ENCODE data around the gene EFCAB12. TPM values are rescaled to one million over a fixed set of nuclear protein-coding genes. Genes with fewer than 3 reads are reported as not detected.

The EFCAB12 gene
- total RNA-seq, 1 donor from 2014 or later = 0.14 TPM

- Histone ChIP-seq H3K36me3 (ENCODE audit: insufficient read depth, low read length) (no peaks in the 10 kb centered on the region), H4K20me1 (ENCODE audit: insufficient read depth, low read length) (no peaks in the 10 kb centered on the region), H3K4me1 (ENCODE audit: insufficient read depth, low read length) (peaks cover 15% of the 10 kb centered on the region), H3K4me3 (ENCODE audit: insufficient read depth, low read depth, low read length) (no peak overlapping the region), H2AFZ (ENCODE audit: low read depth, low read length) (no peak overlapping the region), H3K79me2 (ENCODE audit: insufficient read depth, low read length) (peaks cover 17% of the 10 kb centered on the region), H3K9me3 (ENCODE audit: insufficient read depth, low read depth, low read length) (no peaks in the 10 kb centered on the region), H3K4me2 (ENCODE audit: low read length) (no peak overlapping the region), H3K27me3 (ENCODE audit: insufficient read depth, low read length) (no peaks in the 10 kb centered on the region), H3K27ac (ENCODE audit: low read depth, low read length) (no peak overlapping the region), H3K9ac (ENCODE audit: low read length) (no peak overlapping the region)
- H3K27ac Mint-ChIP-seq (ENCODE audit: unreplicated experiment) = no peak overlapping the region
- no peaks in the 10 kb centered on the region for H3K9me3 Mint-ChIP-seq (ENCODE audit: unreplicated experiment)
- no peak for DNase-seq (ENCODE audit: low read depth)
- H3K4me1 Mint-ChIP-seq (ENCODE audit: low read depth, unreplicated experiment) = peaks cover 22% of the 10 kb centered on the region
- no peaks in the 10 kb centered on the region for H3K27me3 Mint-ChIP-seq (ENCODE audit: low read depth, unreplicated experiment)
- H3K36me3 Mint-ChIP-seq (ENCODE audit: low read depth, unreplicated experiment) = no peaks in the 10 kb centered on the region
- no peak for FAIRE-seq
- no peak overlapping the region for H3K4me3 Mint-ChIP-seq (ENCODE audit: unreplicated experiment)
- no peak for TF ChIP-seq EZH2 (IDR thresholded peaks at IDR 0.05; ENCODE audit: insufficient read depth, low read length)
- no peak for TF ChIP-seq CTCF (IDR thresholded peaks at IDR 0.05; ENCODE audit: insufficient read depth, low read depth, low read length)
These were observed 17.0 kb upstream of the EFCAB12 start for GRCh38 chr3:129445471-129445870.

- DNase-seq (ENCODE audit: low read depth) (no peak), FAIRE-seq (no peak)
- no peak overlapping the region for H3K4me3 Mint-ChIP-seq (ENCODE audit: unreplicated experiment)
- H2AFZ ChIP-seq (ENCODE audit: low read depth, low read length) = no peak overlapping the region
- TF ChIP-seq EZH2 (IDR thresholded peaks at IDR 0.05; ENCODE audit: insufficient read depth, low read length) (no peak), CTCF (IDR thresholded peaks at IDR 0.05; ENCODE audit: insufficient read depth, low read depth, low read length) (no peak)
- H3K9me3 Mint-ChIP-seq (ENCODE audit: unreplicated experiment) = no peaks in the 10 kb centered on the region
- peaks cover 35% of the 10 kb centered on the region for H3K79me2 ChIP-seq (ENCODE audit: insufficient read depth, low read length)
- H3K9me3 ChIP-seq (ENCODE audit: insufficient read depth, low read depth, low read length) = no peaks in the 10 kb centered on the region
- H3K4me2 ChIP-seq (ENCODE audit: low read length) = no peak overlapping the region
- peaks cover 18% of the 10 kb centered on the region for H3K4me1 ChIP-seq (ENCODE audit: insufficient read depth, low read length)
- peaks cover 4% of the 10 kb centered on the region for H4K20me1 ChIP-seq (ENCODE audit: insufficient read depth, low read length)
- H3K27ac ChIP-seq (ENCODE audit: low read depth, low read length) = no peak overlapping the region
- peaks cover 26% of the 10 kb centered on the region for H3K4me1 Mint-ChIP-seq (ENCODE audit: low read depth, unreplicated experiment)
- H3K36me3 Mint-ChIP-seq (ENCODE audit: low read depth, unreplicated experiment) = no peaks in the 10 kb centered on the region
- H3K9ac ChIP-seq (ENCODE audit: low read length) = no peak overlapping the region
- no peaks in the 10 kb centered on the region for H3K27me3 ChIP-seq (ENCODE audit: insufficient read depth, low read length)
- H3K36me3 ChIP-seq (ENCODE audit: insufficient read depth, low read length) = no peaks in the 10 kb centered on the region
- H3K4me3 ChIP-seq (ENCODE audit: insufficient read depth, low read depth, low read length) = no peak overlapping the region
- H3K27ac Mint-ChIP-seq (ENCODE audit: unreplicated experiment) = no peak overlapping the region
- no peaks in the 10 kb centered on the region for H3K27me3 Mint-ChIP-seq (ENCODE audit: low read depth, unreplicated experiment)
These were observed 14.5 kb upstream of the EFCAB12 start for GRCh38 chr3:129442947-129443346.

GRCh38 chr3:129442486-129442885, 14.1 kb upstream of the EFCAB12 start:
- Histone ChIP-seq H3K4me1 (ENCODE audit: insufficient read depth, low read length) (peaks cover 18% of the 10 kb centered on the region), H3K79me2 (ENCODE audit: insufficient read depth, low read length) (peaks cover 38% of the 10 kb centered on the region), H3K9ac (ENCODE audit: low read length) (no peak overlapping the region), H3K27me3 (ENCODE audit: insufficient read depth, low read length) (no peaks in the 10 kb centered on the region), H4K20me1 (ENCODE audit: insufficient read depth, low read length) (peaks cover 4% of the 10 kb centered on the region), H3K36me3 (ENCODE audit: insufficient read depth, low read length) (peaks cover 3% of the 10 kb centered on the region), H3K4me2 (ENCODE audit: low read length) (no peak overlapping the region), H3K27ac (ENCODE audit: low read depth, low read length) (no peak overlapping the region), H3K9me3 (ENCODE audit: insufficient read depth, low read depth, low read length) (no peaks in the 10 kb centered on the region), H2AFZ (ENCODE audit: low read depth, low read length) (no peak overlapping the region), H3K4me3 (ENCODE audit: insufficient read depth, low read depth, low read length) (no peak overlapping the region)
- H3K4me1 Mint-ChIP-seq (ENCODE audit: low read depth, unreplicated experiment) = peaks cover 26% of the 10 kb centered on the region
- H3K4me3 Mint-ChIP-seq (ENCODE audit: unreplicated experiment) = no peak overlapping the region
- no peak overlapping the region for H3K27ac Mint-ChIP-seq (ENCODE audit: unreplicated experiment)
- no peaks in the 10 kb centered on the region for H3K27me3 Mint-ChIP-seq (ENCODE audit: low read depth, unreplicated experiment)
- DNase-seq (ENCODE audit: low read depth) (no peak), FAIRE-seq (no peak)
- H3K9me3 Mint-ChIP-seq (ENCODE audit: unreplicated experiment) = no peaks in the 10 kb centered on the region
- no peaks in the 10 kb centered on the region for H3K36me3 Mint-ChIP-seq (ENCODE audit: low read depth, unreplicated experiment)
- TF ChIP-seq CTCF (IDR thresholded peaks at IDR 0.05; ENCODE audit: insufficient read depth, low read depth, low read length) (no peak), EZH2 (IDR thresholded peaks at IDR 0.05; ENCODE audit: insufficient read depth, low read length) (no peak)

Data from astrocyte (in vitro differentiated cells and primary cell).